ENCODE measurements around the gene CDH6. TPM values are rescaled to one million over a fixed set of nuclear protein-coding genes. Genes with fewer than 3 reads are reported as not detected.

CDH6 gene
- total and polyA plus RNA-seq, 2 of the 13 experiments (the other 11 are each of a cell fraction or from before 2014, with no cell fraction given) = not detected

DNA sequence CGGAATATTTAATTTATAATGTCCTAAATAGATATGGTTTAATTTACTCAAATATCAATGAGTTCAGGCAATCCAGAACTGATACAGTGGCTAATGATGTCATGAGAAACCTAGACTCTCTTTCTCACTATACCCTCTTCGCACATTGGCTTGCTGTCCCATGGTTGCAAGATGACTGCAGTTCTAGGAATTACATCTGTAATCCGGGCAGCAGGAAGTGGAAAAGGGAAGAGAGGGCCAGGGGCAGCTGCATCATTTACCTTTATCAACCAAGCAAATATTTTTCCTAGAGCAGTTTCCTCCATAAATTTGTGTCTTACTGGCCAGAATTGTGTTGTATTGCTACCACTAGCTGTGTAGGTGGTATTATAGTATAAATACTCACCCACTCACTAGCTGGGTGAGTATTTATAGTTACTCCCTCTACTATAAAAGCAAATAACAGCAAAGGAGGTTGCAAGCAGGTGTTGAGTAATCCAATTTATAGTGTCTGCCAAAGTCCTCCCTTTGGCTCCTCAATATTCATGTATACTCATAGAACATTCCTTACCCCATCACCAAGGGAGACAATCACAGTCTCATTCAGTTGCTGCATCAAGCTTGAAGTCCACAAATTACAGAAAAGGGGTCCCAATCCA, 169.6 kb downstream of the CDH6 start:
- Histone ChIP-seq H3K79me2 (ENCODE audit: insufficient read depth, low read length) (no peaks in the 10 kb centered on the region), H3K4me2 (ENCODE audit: low read depth, low read length) (no peak overlapping the region), H4K20me1 (ENCODE audit: insufficient read depth, low read length) (no peaks in the 10 kb centered on the region), H3K4me1 (ENCODE audit: insufficient read depth, low read length) (no peaks in the 10 kb centered on the region), H3K9ac (ENCODE audit: insufficient read depth, low read depth, low read length) (no peak overlapping the region), H3K27me3 (ENCODE audit: control insufficient read depth in 1 of 2, insufficient read depth in 2 of 2, low read length in 2 of 2) (0 out of 5 replicates have a peak, but pooled peaks cover 0 to 3% of the 10 kb centered on the region in 2 experiments), H3K36me3 (replicated peaks in 1 of 2; ENCODE audit: control insufficient read depth in 1 of 2, insufficient read depth in 2 of 2, low read length in 2 of 2) (no peaks in the 10 kb centered on the region), H3K4me3 (replicated peaks in 1 of 3; ENCODE audit: insufficient read depth in 1 of 3, low read depth in 2 of 3, low read length in 3 of 3) (no peak overlapping the region), H3K27ac (ENCODE audit: extremely low read length, insufficient read depth, low read length) (no peak overlapping the region), H3K9me3 (ENCODE audit: low read length) (peaks cover 10% of the 10 kb centered on the region; the same call in 1 of the 2 replicates), H2AFZ (ENCODE audit: low read length) (no peak overlapping the region)
- DNase-seq (ENCODE audit: low spot score) (no peak), ATAC-seq (no peak), FAIRE-seq (no peak)
- no TSS peak for BruUV-seq (replicated peaks)
- POLR2A ChIA-PET = no interaction called here
- in situ Hi-C loops (cut with HindIII; ENCODE audit: extremely low pct_ligation_motif_present, low pct_unique_long_range_greater_than_20kb) (no loop called here), intact Hi-C loops (cut with micrococcal nuclease; ENCODE audit: unreplicated experiment) (no loop called here)
- CTCF ChIA-PET (ENCODE audit: low intra/inter-chr PET ratio, low total read pairs) = no interaction called here
- WGBS (ENCODE audit: low lambda C conversion rate) = 0% methylated on average over 3 of the region's 3 CpGs
- no peak for TF ChIP-seq FOXC1 (CRISPR knock-in tag; IDR thresholded peaks at IDR 0.05; ENCODE audit: borderline replicate concordance)
- TF ChIP-seq ZMYM4 (CRISPR knock-in tag; IDR thresholded peaks at IDR 0.05) = no peak
- TF ChIP-seq, protein P1, sequence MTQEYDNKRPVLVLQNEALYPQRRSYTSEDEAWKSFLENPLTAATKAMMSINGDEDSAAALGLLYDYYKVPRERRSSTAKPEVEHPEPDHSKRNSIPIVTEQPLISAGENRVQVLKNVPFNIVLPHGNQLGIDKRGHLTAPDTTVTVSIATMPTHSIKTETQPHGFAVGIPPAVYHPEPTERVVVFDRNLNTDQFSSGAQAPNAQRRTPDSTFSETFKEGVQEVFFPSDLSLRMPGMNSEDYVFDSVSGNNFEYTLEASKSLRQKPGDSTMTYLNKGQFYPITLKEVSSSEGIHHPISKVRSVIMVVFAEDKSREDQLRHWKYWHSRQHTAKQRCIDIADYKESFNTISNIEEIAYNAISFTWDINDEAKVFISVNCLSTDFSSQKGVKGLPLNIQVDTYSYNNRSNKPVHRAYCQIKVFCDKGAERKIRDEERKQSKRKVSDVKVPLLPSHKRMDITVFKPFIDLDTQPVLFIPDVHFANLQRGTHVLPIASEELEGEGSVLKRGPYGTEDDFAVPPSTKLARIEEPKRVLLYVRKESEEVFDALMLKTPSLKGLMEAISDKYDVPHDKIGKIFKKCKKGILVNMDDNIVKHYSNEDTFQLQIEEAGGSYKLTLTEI (CRISPR knock-in tag; conservative IDR thresholded peaks at IDR 0.05) = no peak
- no peak for TF ChIP-seq MBNL3 (CRISPR knock-in tag; conservative IDR thresholded peaks at IDR 0.05)
- no peak for TF ChIP-seq ZNF747 (CRISPR knock-in tag; IDR thresholded peaks at IDR 0.05; ENCODE audit: borderline replicate concordance)
- TF ChIP-seq ZNF331 (CRISPR knock-in tag; IDR thresholded peaks at IDR 0.05) = no peak
- TF ChIP-seq, protein P2, sequence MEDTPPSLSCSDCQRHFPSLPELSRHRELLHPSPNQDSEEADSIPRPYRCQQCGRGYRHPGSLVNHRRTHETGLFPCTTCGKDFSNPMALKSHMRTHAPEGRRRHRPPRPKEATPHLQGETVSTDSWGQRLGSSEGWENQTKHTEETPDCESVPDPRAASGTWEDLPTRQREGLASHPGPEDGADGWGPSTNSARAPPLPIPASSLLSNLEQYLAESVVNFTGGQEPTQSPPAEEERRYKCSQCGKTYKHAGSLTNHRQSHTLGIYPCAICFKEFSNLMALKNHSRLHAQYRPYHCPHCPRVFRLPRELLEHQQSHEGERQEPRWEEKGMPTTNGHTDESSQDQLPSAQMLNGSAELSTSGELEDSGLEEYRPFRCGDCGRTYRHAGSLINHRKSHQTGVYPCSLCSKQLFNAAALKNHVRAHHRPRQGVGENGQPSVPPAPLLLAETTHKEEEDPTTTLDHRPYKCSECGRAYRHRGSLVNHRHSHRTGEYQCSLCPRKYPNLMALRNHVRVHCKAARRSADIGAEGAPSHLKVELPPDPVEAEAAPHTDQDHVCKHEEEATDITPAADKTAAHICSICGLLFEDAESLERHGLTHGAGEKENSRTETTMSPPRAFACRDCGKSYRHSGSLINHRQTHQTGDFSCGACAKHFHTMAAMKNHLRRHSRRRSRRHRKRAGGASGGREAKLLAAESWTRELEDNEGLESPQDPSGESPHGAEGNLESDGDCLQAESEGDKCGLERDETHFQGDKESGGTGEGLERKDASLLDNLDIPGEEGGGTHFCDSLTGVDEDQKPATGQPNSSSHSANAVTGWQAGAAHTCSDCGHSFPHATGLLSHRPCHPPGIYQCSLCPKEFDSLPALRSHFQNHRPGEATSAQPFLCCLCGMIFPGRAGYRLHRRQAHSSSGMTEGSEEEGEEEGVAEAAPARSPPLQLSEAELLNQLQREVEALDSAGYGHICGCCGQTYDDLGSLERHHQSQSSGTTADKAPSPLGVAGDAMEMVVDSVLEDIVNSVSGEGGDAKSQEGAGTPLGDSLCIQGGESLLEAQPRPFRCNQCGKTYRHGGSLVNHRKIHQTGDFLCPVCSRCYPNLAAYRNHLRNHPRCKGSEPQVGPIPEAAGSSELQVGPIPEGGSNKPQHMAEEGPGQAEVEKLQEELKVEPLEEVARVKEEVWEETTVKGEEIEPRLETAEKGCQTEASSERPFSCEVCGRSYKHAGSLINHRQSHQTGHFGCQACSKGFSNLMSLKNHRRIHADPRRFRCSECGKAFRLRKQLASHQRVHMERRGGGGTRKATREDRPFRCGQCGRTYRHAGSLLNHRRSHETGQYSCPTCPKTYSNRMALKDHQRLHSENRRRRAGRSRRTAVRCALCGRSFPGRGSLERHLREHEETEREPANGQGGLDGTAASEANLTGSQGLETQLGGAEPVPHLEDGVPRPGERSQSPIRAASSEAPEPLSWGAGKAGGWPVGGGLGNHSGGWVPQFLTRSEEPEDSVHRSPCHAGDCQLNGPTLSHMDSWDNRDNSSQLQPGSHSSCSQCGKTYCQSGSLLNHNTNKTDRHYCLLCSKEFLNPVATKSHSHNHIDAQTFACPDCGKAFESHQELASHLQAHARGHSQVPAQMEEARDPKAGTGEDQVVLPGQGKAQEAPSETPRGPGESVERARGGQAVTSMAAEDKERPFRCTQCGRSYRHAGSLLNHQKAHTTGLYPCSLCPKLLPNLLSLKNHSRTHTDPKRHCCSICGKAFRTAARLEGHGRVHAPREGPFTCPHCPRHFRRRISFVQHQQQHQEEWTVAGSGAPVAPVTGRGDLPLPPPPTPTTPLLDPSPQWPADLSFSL (CRISPR knock-in tag; IDR thresholded peaks at IDR 0.05) = no peak
- TF ChIP-seq, protein P3, sequence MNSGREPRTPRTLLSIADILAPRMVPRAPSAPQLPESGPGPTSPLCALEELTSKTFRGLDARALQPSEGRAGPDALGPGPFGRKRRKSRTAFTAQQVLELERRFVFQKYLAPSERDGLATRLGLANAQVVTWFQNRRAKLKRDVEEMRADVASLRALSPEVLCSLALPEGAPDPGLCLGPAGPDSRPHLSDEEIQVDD (CRISPR knock-in tag; IDR thresholded peaks at IDR 0.05; ENCODE audit: borderline replicate concordance) = no peak
- TF ChIP-seq FOXA3 (CRISPR knock-in tag; IDR thresholded peaks at IDR 0.05) = no peak
- TF ChIP-seq CBX5 (CRISPR knock-in tag; IDR thresholded peaks at IDR 0.05; ENCODE audit: borderline replicate concordance) = no peak
- no peak for TF ChIP-seq ELF4 (CRISPR knock-in tag; IDR thresholded peaks at IDR 0.05; ENCODE audit: borderline replicate concordance)
- TF ChIP-seq FOSL2 (CRISPR knock-in tag; IDR thresholded peaks at IDR 0.05) = no peak
- TF ChIP-seq, protein P4, sequence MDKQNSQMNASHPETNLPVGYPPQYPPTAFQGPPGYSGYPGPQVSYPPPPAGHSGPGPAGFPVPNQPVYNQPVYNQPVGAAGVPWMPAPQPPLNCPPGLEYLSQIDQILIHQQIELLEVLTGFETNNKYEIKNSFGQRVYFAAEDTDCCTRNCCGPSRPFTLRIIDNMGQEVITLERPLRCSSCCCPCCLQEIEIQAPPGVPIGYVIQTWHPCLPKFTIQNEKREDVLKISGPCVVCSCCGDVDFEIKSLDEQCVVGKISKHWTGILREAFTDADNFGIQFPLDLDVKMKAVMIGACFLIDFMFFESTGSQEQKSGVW (CRISPR knock-in tag; IDR thresholded peaks at IDR 0.05; ENCODE audit: borderline replicate concordance) = no peak
- TF ChIP-seq, protein P5, sequence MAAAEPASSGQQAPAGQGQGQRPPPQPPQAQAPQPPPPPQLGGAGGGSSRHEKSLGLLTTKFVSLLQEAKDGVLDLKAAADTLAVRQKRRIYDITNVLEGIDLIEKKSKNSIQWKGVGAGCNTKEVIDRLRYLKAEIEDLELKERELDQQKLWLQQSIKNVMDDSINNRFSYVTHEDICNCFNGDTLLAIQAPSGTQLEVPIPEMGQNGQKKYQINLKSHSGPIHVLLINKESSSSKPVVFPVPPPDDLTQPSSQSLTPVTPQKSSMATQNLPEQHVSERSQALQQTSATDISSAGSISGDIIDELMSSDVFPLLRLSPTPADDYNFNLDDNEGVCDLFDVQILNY (CRISPR knock-in tag; conservative IDR thresholded peaks at IDR 0.05) = no peak
